ENCODE measurements around the gene BTNL9. TPM values are rescaled to one million over a fixed set of nuclear protein-coding genes. Genes with fewer than 3 reads are reported as not detected.
"Not testable (repeated sequence)": the region's sequence is repeated elsewhere in the genome, so short reads cannot be mapped to it uniquely, and the experiment has no call there.

The BTNL9 gene
- total RNA-seq = not detected in 2 replicates

GRCh38 chr5:181039931-181040630, at the start of gene BTNL9:
Gene BTNL9, plus strand, starts transcription at chr5:181040266. Its CDS starts 5,224 bp downstream, at chr5:181045490.
- intact Hi-C loops (cut with micrococcal nuclease) = no loop called here

DNA sequence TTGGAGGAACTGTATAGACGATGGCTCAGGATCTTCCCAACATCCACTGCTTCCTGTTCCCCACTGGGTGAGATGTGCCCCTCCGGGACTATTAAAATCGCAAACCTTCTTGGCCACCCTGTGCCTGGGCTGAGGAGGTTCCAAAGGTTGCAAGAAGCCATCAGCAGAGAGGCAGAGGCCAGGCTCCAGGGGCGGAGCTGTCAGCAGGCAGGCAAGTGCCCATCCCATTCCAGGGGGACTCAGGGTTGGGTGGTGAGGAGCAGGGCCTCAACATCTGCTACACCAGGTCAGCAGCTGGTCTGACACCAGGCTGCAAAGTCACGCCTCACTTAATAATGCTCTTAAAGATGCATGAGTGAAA, 49.2 kb upstream of the BTNL9 start:
- intact Hi-C loops (cut with micrococcal nuclease) = no loop called here

DNA sequence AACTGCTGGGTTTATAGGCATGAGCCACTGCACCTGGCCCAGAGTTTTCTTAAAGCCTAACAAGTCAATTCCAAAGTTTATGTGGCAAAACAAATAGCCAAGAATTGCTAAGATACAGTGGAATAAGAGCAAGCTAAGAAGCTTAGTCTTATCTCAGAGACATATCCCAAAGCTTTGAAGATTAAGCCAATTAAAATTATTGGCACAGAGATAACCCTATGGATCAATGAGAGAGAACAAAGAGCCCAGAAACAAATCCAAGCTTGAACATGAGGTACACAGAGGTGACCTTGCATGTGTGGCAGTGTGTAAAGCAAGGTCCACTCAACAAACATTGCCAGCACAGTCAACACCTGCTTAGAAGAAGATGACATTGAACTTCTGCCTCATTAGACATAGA, 38.1 kb upstream of the BTNL9 start:
- intact Hi-C loops (cut with micrococcal nuclease) = no loop called here

DNA sequence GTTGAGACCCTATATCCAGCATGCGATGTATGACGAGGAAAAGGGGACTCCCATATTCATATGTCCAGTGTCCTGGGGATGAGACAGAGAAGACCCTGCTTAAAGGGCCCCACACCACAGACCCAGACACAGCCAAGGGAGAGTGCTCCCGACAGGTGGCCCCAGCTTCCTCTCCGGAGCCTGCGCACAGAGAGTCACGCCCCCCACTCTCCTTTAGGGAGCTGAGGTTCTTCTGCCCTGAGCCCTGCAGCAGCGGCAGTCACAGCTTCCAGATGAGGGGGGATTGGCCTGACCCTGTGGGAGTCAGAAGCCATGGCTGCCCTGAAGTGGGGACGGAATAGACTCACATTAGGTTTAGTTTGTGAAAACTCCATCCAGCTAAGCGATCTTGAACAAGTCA, 34.3 kb upstream of the BTNL9 start:
- intact Hi-C loops (cut with micrococcal nuclease) = loop anchor here (1.0 kb wide), 1 partner anchor 58 kb away; no protein-coding TSS in a partner anchor

GRCh38 chr5:181008136-181008535, 31.9 kb upstream of the BTNL9 start:
- intact Hi-C loops (cut with micrococcal nuclease) = no loop called here

- intact Hi-C loops (cut with micrococcal nuclease) = not testable (repeated sequence)
These were observed 30.0 kb upstream of the BTNL9 start for GRCh38 chr5:181010018-181010417.

- intact Hi-C loops (cut with micrococcal nuclease) = not testable (repeated sequence)
These were observed 25.4 kb upstream of the BTNL9 start for GRCh38 chr5:181014654-181015053.

DNA sequence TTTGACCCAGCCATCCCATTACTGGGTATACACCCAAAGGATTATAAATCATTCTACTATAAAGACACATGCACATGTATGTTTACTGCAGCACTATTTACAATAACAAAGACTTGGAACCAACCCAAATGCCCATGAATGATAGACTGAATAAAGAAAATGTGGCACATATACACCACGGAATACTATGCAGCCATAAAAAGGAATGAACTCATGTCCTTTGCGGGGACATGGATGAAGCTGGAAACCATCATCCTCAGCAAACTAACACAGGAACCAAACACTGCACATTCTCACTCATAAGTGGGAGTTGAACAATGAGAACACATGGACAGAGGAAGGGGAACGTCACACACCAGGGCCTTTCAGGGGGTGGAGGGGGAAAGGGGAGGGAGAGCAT, 22.6 kb upstream of the BTNL9 start:
- intact Hi-C loops (cut with micrococcal nuclease) = not testable (repeated sequence)

DNA sequence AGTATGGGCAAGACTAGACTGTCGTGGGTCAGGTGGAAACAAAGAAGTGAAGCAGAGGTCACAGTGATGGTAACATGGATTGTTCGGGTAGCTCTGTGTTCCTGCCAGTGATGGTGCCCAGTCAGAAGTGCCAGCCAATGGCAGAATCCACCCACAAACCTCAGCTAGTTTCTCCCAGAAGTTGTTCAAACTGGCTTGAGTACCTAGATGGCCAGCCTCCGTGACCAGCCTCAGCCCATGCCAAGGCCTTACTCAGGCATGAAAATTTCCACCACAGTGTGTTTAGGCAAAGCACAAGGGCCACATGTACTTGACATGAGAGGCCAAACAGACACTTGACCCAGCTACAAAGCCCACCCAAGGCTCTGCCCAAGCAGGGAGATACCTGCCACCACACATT, 19.4 kb upstream of the BTNL9 start:
- intact Hi-C loops (cut with micrococcal nuclease) = no loop called here

GRCh38 chr5:181024245-181025064, 15.6 kb upstream of the BTNL9 start:
- intact Hi-C loops (cut with micrococcal nuclease) = no loop called here

GRCh38 chr5:181027452-181028031, 12.5 kb upstream of the BTNL9 start:
- intact Hi-C loops (cut with micrococcal nuclease) = no loop called here

DNA sequence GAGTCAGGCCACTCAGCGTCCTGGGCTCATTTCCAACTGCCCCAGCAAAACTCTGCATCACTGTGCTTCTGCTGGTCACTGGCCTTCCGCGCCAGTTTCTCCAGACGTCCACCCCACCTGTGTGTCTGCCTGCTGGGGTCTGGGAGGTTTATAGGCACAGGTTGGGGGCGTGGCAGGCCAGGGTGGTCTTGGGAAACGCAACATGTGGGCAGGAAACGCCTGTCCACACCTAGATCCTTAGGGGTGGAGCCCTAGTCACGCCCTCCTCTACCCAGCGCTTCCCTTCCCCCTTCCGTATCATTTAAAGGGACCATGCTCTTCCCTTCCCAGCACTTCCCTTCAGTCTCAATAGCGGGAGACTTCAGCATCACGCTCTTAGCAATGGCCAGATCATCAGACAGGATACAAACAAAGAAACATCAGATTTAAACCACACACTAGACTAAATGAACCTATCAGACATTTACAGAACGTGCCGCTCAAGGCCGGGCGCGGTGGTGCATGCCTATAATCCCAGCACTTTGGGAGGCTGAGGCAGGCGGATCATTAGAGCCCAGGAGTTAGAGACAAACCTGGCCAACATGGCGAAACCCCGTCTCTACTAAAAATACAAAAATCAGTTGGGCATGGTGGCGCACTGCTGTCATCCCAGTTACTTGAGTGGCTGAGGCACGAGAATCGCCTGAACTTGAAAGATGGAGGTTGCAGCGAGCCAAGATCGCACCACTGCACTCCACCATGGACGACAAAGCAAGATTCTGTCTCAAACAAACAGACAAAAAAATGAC, 11.8 kb upstream of the BTNL9 start:
- intact Hi-C loops (cut with micrococcal nuclease) = no loop called here

- intact Hi-C loops (cut with micrococcal nuclease) = no loop called here
These were observed 8.3 kb upstream of the BTNL9 start for GRCh38 chr5:181031716-181032115.

DNA sequence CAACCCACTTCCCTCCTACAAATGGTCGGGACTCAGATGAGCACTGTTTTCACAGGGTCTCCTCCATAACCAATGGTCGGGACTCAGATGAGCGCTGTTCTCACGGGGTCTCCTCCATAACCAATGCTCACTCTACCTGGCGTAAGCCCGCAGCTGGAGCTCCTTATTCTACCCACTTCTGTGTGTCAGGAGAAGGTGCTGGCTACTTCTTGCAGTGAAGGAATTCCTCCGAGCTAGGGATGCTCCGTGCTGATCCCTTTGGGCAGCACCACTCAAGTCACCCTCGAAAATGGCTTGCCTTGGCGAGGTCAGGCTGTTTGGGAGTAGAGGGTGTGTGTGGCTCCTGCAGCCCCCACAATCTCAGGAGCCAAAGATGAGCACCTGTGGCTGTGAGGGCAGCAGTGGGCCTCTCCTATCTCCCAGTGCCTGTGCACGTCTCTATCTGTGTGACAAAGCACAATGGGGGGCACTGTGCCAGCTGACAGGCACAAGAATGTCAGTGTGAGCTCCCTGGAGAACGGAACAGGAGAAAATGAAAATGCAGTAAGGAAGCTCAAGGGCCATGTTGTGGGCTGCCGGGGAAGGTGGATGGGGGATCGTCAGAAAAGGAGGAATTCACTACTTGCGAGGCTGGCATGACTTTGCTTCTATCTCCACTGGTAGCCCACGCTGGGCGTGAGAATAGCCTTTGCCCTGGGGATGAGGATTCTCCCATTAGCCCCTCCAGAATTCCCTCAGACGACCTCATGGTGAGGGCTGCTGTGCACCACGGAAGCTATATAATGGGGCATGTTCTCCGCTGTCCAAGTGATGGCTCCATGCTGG, 3.9 kb upstream of the BTNL9 start:
- intact Hi-C loops (cut with micrococcal nuclease) = no loop called here

- intact Hi-C loops (cut with micrococcal nuclease) = no loop called here
These were observed 3.2 kb upstream of the BTNL9 start for GRCh38 chr5:181036816-181037364.

- intact Hi-C loops (cut with micrococcal nuclease) = no loop called here
These were observed 2.7 kb upstream of the BTNL9 start for GRCh38 chr5:181037365-181037861.

- intact Hi-C loops (cut with micrococcal nuclease) = no loop called here
These were observed 595 bp upstream of the BTNL9 start for GRCh38 chr5:181039471-181039870.

GRCh38 chr5:181040631-181040945, 522 bp downstream of the BTNL9 start:
- intact Hi-C loops (cut with micrococcal nuclease) = no loop called here

DNA sequence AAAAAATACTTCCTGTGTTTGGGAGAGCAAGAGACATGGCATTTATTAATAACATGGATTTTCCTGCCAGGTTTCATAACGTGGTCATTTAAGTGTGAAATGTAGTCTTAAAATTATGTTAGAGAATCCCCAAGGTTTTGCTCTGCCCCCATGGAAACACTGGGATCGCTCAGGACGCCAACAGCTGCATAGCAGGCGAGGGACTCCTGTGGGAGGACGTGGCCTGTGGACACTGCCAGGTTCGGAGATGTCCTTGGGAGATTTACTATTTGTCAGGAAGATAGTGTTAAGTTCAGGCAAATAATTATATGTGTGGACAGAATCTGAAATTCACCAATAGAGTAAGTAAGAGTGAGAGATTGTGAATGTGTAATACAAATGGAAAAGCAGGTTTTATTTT, 977 bp downstream of the BTNL9 start:
- intact Hi-C loops (cut with micrococcal nuclease) = no loop called here

- intact Hi-C loops (cut with micrococcal nuclease) = no loop called here
These were observed 2.1 kb downstream of the BTNL9 start for GRCh38 chr5:181042036-181042713.

Measured in T-helper 1 cell treated with Interleukin-12 subunit alpha and Interleukin-12 subunit beta and Interleukin-4 antibody, amounts not matched to agents 30 ng/mL and 1 ng/mL, for 36 hours (primary cell).